HG03575 (cell line): ENCODE measurements around the gene TNIP1.

ENCODE experiments used
- ATAC-seq: cut with Tn5 transposase; IDR thresholded peaks from one replicate; pipeline ENCODE4 v1.9.1; 2021; ENCODE audit not compliant: unreplicated experiment, insufficient number of reproducible peaks, low FRiP score; ENCODE audit errors: extremely low read depth

The TNIP1 gene

GRCh38 chr5:151088986-151089385 is 8.2 kb upstream of the TNIP1 start:
- ATAC-seq: no peak

- no peak for ATAC-seq
Measured at GRCh38 chr5:151087486-151087885, 6.7 kb upstream of the TNIP1 start.

- no peak for ATAC-seq
Measured at GRCh38 chr5:151086905-151087360, 6.1 kb upstream of the TNIP1 start.

GRCh38 chr5:151086192-151086869 is 5.5 kb upstream of the TNIP1 start:
- ATAC-seq: no peak

GRCh38 chr5:151085517-151086041 is 4.7 kb upstream of the TNIP1 start:
- no peak for ATAC-seq

GRCh38 chr5:151084363-151084762 is 3.5 kb upstream of the TNIP1 start:
- ATAC-seq: no peak

GRCh38 chr5:151083081-151083676 is 2.3 kb upstream of the TNIP1 start:
- ATAC-seq: no peak

GRCh38 chr5:151082282-151082902 is 1.6 kb upstream of the TNIP1 start:
- ATAC-seq: no peak

GRCh38 chr5:151081431-151082281 is 822 bp upstream of the TNIP1 start:
- no peak for ATAC-seq

GRCh38 chr5:151079838-151080612 is 809 bp downstream of the TNIP1 start:
- no peak for ATAC-seq

- peak; percentile 24 for ATAC-seq
Measured at GRCh38 chr5:151078490-151079262, 2.2 kb downstream of the TNIP1 start.

- ATAC-seq: no peak
Measured at GRCh38 chr5:151077967-151078366, 2.9 kb downstream of the TNIP1 start.

GRCh38 chr5:151077419-151077818 is 3.4 kb downstream of the TNIP1 start:
- ATAC-seq: no peak

GRCh38 chr5:151076616-151077015 is 4.2 kb downstream of the TNIP1 start:
- no peak for ATAC-seq

GRCh38 chr5:151075698-151076331 is 5.0 kb downstream of the TNIP1 start:
- ATAC-seq: no peak

- ATAC-seq: no peak
Measured at GRCh38 chr5:151074557-151074956, 6.3 kb downstream of the TNIP1 start.

- ATAC-seq: no peak
Measured at GRCh38 chr5:151073280-151073679, 7.6 kb downstream of the TNIP1 start.
